HUES48 (cell line): ENCODE results near the gene PDE4D.

ENCODE experiments used
- H3K27ac ChIP-seq: one replicate; pipeline ENCODE4 v1.7.0; 2013; ENCODE audit warnings: low read depth, low read length, inconsistent platforms
- H3K27me3 ChIP-seq: 2 replicates; pipeline ENCODE4 v1.6.1; 2013; ENCODE audit warnings: mild to moderate bottlenecking, low read length; ENCODE audit not compliant: control insufficient read depth, insufficient read depth
- H3K36me3 ChIP-seq: 2 replicates; pipeline ENCODE4 v1.6.1; 2013; ENCODE audit warnings: low read length; ENCODE audit not compliant: control insufficient read depth, insufficient read depth
- H3K4me1 ChIP-seq: 2 replicates; pipeline ENCODE4 v1.6.1; 2013; ENCODE audit warnings: mild to moderate bottlenecking, low read length; ENCODE audit not compliant: control insufficient read depth, insufficient read depth
- H3K4me3 ChIP-seq: 2 replicates; pipeline ENCODE4 v1.5.1; 2013; ENCODE audit warnings: mild to moderate bottlenecking, low read depth, low read length
- H3K9ac ChIP-seq: 2 replicates; pipeline ENCODE4 v1.6.1; 2013; ENCODE audit warnings: mild to moderate bottlenecking, low read depth, low read length, moderate library complexity
- H3K9me3 ChIP-seq: 2 replicates; pipeline ENCODE4 v1.6.1; 2013; ENCODE audit warnings: low read length; ENCODE audit not compliant: control insufficient read depth, insufficient read depth

Gene PDE4D

GRCh38 chr5:59168067-59168466 lies 725.5 kb downstream of the PDE4D start:
- Histone ChIP-seq H3K36me3 (no peaks in the 10 kb centered on the region), H3K4me3 (no peak overlapping the region), H3K27me3 (no peaks in the 10 kb centered on the region), H3K27ac (no peak overlapping the region), H3K9me3 (no peaks in the 10 kb centered on the region), H3K4me1 (peaks cover 12% of the 10 kb centered on the region), H3K9ac (no peak overlapping the region)

GRCh38 chr5:59164041-59164830 lies 729.3 kb downstream of the PDE4D start:
- no peaks in the 10 kb centered on the region for H3K9me3 ChIP-seq
- H3K4me1 ChIP-seq, result peaks cover 12% of the 10 kb centered on the region
- H3K4me3 ChIP-seq, result no peak overlapping the region
- no peak overlapping the region for H3K9ac ChIP-seq
- no peaks in the 10 kb centered on the region for H3K36me3 ChIP-seq
- H3K27me3 ChIP-seq, result no peaks in the 10 kb centered on the region
- no peak overlapping the region for H3K27ac ChIP-seq

GRCh38 chr5:59161221-59162105 lies 732.1 kb downstream of the PDE4D start:
- Histone ChIP-seq H3K9ac (no peak overlapping the region), H3K9me3 (no peaks in the 10 kb centered on the region), H3K4me1 (no peaks in the 10 kb centered on the region), H3K27ac (no peak overlapping the region), H3K27me3 (no peaks in the 10 kb centered on the region), H3K4me3 (no peak overlapping the region), H3K36me3 (no peaks in the 10 kb centered on the region)

- Histone ChIP-seq H3K9ac (no peak overlapping the region), H3K4me3 (no peak overlapping the region), H3K36me3 (no peaks in the 10 kb centered on the region), H3K27ac (no peak overlapping the region), H3K27me3 (no peaks in the 10 kb centered on the region), H3K9me3 (no peaks in the 10 kb centered on the region), H3K4me1 (no peaks in the 10 kb centered on the region)
Measured at GRCh38 chr5:59158637-59159391, 734.7 kb downstream of the PDE4D start.

GRCh38 chr5:59158165-59158564 lies 735.4 kb downstream of the PDE4D start:
- no peak overlapping the region for H3K9ac ChIP-seq
- no peaks in the 10 kb centered on the region for H3K9me3 ChIP-seq
- no peaks in the 10 kb centered on the region for H3K27me3 ChIP-seq
- H3K4me3 ChIP-seq, result no peak overlapping the region
- no peak overlapping the region for H3K27ac ChIP-seq
- H3K4me1 ChIP-seq, result no peaks in the 10 kb centered on the region
- no peaks in the 10 kb centered on the region for H3K36me3 ChIP-seq

GRCh38 chr5:59157068-59157467 lies 736.5 kb downstream of the PDE4D start:
- H3K4me1 ChIP-seq, result no peaks in the 10 kb centered on the region
- H3K4me3 ChIP-seq, result no peak overlapping the region
- no peaks in the 10 kb centered on the region for H3K36me3 ChIP-seq
- no peak overlapping the region for H3K9ac ChIP-seq
- no peaks in the 10 kb centered on the region for H3K9me3 ChIP-seq
- H3K27me3 ChIP-seq, result no peaks in the 10 kb centered on the region
- no peak overlapping the region for H3K27ac ChIP-seq

GRCh38 chr5:59152701-59153245 lies 740.8 kb downstream of the PDE4D start:
- H3K9ac ChIP-seq, result no peak overlapping the region
- no peaks in the 10 kb centered on the region for H3K27me3 ChIP-seq
- no peaks in the 10 kb centered on the region for H3K9me3 ChIP-seq
- no peak overlapping the region for H3K27ac ChIP-seq
- H3K4me3 ChIP-seq, result no peak overlapping the region
- H3K36me3 ChIP-seq, result no peaks in the 10 kb centered on the region
- H3K4me1 ChIP-seq, result no peaks in the 10 kb centered on the region

GRCh38 chr5:59151162-59151889 lies 742.2 kb downstream of the PDE4D start:
- Histone ChIP-seq H3K9me3 (peaks cover 5% of the 10 kb centered on the region; the same call in 1 of the 2 replicates), H3K27ac (no peak overlapping the region), H3K36me3 (no peaks in the 10 kb centered on the region), H3K4me3 (no peak overlapping the region), H3K9ac (no peak overlapping the region), H3K4me1 (no peaks in the 10 kb centered on the region), H3K27me3 (no peaks in the 10 kb centered on the region)

- Histone ChIP-seq H3K9me3 (peaks cover 5% of the 10 kb centered on the region; the same call in 1 of the 2 replicates), H3K4me3 (no peak overlapping the region), H3K27me3 (no peaks in the 10 kb centered on the region), H3K27ac (no peak overlapping the region), H3K4me1 (no peaks in the 10 kb centered on the region), H3K9ac (no peak overlapping the region), H3K36me3 (no peaks in the 10 kb centered on the region)
Measured at GRCh38 chr5:59149827-59150226, 743.7 kb downstream of the PDE4D start.

- Histone ChIP-seq H3K4me3 (no peak overlapping the region), H3K27ac (no peak overlapping the region), H3K9ac (no peak overlapping the region), H3K9me3 (peaks cover 5% of the 10 kb centered on the region; the same call in 1 of the 2 replicates), H3K27me3 (no peaks in the 10 kb centered on the region), H3K4me1 (no peaks in the 10 kb centered on the region), H3K36me3 (no peaks in the 10 kb centered on the region)
Measured at GRCh38 chr5:59149271-59149670, 744.3 kb downstream of the PDE4D start.
